HG03280 (cell line): ENCODE results near the gene ORAI1.
A peak's percentile ranks its signal among the peaks of the same experiment; 100 is the strongest.
"Not testable (repeated sequence)": the region's sequence is repeated elsewhere in the genome, so short reads cannot be mapped to it uniquely, and the experiment has no call there.

Experiments used
- ATAC-seq: cut with Tn5 transposase; IDR thresholded peaks from one replicate; pipeline ENCODE4 v1.9.1; 2021; ENCODE audit warnings: mild to moderate bottlenecking, moderate library complexity; ENCODE audit not compliant: unreplicated experiment

The ORAI1 gene

GRCh38 chr12:121602766-121603165 lies 23.6 kb upstream of the ORAI1 start:
- ATAC-seq, result no peak

DNA sequence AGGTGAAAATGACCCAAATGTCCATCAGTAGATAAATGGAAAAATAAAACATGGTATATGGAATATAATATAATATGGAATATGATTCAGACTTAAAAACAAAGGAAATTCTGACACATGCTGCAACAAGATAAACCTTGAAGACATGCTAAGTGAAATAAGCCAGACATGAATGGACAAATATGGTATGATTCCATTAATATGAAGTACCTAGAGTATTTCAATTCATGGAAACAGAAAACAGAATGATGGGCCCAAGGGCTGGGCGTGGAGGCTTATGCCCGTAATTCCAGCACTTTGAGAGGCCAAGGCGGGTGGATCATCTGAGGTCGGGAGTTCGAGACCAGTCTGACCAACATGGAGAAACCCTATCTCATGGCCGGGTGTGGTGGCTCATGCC lies 22.7 kb upstream of the ORAI1 start:
- ATAC-seq, result no peak

DNA sequence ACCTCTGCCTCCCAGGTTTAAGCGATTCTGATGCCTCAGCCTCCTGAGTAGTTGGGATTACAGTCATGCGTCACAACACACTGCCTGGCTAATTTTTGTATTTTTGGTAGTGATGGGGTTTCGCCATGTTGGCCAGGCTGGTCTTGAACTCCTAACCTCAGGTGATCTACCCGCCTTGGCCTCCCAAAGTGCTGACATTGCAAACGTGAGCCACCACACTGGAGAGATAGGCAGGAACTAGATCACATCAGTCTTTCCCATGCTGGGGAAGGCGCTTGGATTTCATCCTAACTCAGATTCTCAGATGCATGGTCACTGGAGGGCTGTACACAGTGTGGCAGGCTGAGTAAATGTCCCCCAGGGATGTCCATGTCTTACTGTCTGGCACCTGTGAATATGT lies 18.0 kb upstream of the ORAI1 start:
- no peak for ATAC-seq

GRCh38 chr12:121610239-121611149 lies 15.8 kb upstream of the ORAI1 start:
- ATAC-seq, result no peak

DNA sequence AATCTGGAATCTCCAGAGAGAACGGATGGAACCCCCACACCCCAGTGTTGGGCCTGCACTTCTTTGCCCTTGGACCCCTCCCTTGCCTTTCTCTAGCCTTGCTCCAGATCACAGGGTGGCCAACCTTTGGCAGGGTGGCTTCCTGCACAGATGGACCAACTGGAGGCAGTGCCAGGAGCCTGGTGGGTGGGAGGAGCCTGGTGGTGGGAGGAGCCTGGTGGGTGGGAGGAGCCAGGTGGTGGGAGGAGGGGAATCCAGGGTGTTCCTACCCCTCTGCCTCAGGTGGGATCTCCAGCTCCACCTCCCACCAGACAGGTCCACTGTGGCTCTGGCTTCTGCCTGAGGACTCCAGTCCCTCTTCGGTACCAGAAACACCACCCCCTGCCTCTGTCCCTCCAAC lies 15.0 kb upstream of the ORAI1 start:
- no peak for ATAC-seq

DNA sequence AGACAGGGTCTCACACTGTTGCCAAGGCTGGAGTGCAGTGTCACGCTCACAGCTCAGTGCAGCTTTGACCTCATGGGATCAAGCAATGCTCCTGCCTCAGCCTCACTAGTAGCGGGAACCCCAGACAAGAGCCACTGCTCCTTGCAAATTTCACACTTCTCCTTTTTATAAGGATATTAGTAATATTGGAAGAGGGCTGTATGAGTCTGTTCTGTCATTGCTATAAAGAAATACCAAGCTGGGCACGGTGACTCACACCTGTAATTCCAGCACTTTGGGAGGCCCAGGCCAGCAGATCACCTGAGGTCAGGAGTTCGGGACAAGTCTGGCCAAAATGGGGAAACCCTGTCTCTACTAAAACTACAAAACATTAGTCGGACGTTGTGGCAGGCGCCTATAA lies 12.9 kb upstream of the ORAI1 start:
- ATAC-seq, result no peak

GRCh38 chr12:121614872-121615467 lies 11.4 kb upstream of the ORAI1 start:
- no peak for ATAC-seq

GRCh38 chr12:121618659-121619233 lies 7.6 kb upstream of the ORAI1 start:
- no peak for ATAC-seq

GRCh38 chr12:121620333-121620891 lies 5.9 kb upstream of the ORAI1 start:
- no peak for ATAC-seq

GRCh38 chr12:121626853-121627640 lies 717 bp downstream of the ORAI1 start:
- peak; percentile 31 for ATAC-seq

DNA sequence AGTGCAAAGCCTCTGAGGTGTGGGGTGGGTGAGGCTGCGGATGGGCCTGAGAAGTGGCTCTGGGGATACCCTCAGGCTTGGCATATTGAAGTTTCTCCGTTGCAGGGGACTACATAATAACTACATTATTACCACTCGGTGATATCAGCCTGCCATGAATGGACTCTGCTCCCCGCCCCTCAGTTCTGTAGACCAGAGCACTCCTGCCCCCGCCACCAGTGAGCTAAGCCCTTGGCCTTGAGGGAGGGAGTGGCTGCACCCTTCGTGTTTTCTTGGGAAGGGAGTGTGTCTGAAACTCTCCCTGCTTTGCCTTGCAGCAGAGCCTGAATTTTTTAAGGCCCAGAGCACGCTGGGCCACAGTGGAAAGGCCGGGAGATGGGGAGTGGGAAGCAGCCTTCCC lies 1.7 kb downstream of the ORAI1 start:
- ATAC-seq, result no peak

DNA sequence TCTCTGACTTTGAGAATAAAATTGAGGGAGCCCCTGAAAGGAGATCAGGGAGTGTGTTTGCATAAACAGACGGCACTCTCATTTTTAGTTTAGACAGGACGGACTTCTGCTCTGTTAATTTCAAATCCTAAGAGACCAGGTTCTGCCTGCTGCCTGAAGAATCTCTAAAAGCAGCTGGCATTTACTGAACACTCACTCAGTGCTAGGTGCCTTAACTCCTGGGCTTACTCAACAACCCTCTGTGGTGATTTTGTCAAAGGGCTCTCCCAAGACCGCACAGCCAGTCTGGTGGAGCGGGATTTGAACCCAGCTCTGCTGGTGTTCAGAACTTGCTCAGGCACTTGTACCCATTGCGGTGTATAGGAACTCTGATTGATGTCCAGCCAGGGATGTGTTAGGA lies 2.2 kb downstream of the ORAI1 start:
- no peak for ATAC-seq

- no peak for ATAC-seq
Observed at GRCh38 chr12:121630791-121631355, 4.5 kb downstream of the ORAI1 start.

DNA sequence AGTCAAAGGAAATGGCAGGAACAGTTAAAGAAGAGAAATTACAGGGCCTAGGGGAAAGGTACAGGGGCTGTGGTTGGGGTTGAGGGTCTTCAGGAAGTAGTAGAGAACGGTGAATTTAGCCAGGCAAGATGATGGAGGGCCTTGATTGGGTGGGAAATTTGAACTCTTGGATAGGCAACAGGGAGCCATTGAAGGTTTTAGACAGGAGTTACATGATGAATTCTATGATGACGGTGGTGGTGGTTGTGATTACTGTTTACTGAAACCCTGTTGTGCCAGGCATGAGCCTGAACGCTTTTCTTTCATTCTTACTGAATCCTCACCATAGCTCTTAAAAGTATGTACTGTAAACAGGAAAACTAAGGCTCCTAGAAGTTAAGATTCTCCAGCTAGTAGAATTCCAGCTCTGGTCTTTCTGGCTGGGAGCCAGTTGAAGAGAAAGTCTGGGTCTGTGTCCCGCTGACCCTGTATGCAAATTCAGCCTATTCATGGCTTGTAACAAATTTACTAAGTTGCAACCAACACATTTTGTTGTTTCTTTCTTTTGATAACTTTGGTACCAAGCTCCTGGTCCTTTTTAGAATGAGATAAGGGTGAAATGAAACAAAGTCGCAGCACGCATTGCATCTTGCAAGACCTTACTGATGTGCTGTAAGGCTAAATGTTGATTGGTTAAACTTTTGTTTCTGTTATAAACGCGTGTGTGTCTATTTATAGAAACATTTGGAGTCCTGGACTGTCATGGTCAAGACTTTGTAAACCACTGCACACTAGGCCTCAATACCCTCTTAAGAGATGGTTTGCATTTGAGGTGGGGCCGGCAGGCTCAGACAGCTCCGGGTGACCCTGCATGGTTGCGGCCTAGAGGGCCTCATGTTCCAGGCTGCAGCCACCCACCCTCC lies 6.0 kb downstream of the ORAI1 start:
- no peak for ATAC-seq

DNA sequence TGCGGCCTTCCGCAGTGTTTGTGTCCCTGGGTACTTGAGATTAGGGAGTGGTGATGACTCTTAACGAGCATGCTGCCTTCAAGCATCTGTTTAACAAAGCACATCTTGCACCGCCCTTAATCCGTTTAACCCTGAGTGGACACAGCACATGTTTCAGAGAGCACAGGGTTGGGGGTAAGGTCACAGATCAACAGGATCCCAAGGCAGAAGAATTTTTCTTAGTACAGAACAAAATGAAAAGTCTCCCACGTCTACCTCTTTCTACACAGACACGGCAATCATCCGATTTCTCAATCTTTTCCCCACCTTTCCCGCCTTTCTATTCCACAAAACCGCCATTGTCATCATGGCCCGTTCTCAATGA lies 7.5 kb downstream of the ORAI1 start:
- not testable (repeated sequence) for ATAC-seq

DNA sequence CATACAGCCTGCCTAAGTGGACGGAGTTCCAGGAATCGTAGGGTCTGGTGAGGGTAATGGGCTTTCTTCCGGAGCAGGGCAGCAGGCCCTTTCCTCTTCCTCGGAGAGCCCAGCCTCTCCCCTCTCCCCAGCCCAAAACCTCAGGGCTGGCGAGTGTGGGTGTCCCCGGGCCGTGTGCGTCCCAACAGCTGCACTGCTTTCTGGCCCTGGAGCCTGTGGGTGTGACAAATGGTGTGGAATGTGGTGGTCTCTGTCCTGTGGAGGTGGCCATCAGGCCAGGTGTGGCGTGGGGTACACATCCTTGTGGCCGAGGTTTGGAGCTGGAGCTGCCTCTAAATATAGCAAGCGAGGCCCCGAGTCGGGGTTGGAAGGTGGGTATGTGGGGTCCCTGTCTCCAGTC lies 8.5 kb downstream of the ORAI1 start:
- no peak for ATAC-seq

- ATAC-seq, result peak; percentile 70
Observed at GRCh38 chr12:121637231-121637914, 11.0 kb downstream of the ORAI1 start.

DNA sequence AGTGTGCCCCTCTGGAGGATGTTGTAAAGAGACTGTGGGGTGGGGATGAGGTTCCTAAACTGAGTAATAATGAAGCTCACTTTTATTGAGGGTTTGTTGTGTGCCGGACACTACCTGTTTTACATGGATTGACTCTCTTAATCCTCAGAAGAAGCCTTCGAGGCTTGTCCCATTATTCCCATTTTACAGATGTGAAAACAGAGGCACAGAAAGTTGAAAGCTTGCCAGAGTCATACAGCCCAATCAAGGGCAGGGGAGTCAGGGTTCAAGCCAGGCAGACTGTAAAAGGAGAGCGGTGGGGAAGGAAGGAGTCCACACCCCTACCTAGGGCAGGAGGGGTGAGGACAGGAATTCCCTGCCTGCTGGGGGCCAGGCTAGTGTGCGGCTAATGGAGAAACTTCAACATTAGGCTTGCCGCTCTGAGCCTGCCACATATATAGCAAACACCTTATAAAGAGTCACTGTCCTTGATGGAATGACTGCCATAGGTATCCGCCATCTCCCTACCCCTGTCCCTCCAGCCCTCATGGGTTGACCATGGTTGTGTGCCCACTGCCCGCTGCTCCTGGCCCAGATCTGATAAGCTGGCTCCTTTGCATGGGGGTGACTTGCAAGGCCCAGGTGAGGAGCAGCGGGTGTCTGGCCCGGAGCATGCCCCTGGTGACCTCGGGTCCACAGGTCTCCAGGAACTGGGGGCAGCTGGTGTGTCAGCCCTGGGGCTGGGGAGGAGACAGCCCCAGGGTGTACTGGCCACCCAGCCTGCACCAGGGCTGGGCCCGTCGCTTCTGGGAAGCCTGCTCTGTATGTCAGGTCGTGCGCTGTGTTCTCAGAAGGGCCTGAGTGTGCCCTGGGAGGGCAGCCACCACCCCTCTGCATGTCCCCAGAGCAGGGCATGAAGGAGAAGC lies 12.2 kb downstream of the ORAI1 start:
- no peak for ATAC-seq
